ENCODE results near the gene HOXC10.

- TF ChIP-seq CTCF (IDR thresholded peaks at IDR 0.05): no peak
- peak; percentile 17 for TF ChIP-seq EZH2 (IDR thresholded peaks at IDR 0.05; ENCODE audit: borderline replicate concordance, insufficient read depth, low read depth, low read length, poor library complexity, severe bottlenecking)
Observed at GRCh38 chr12:53963005-53963404, 21.9 kb upstream of the HOXC10 start.
